ENCODE data around the gene RHOT1.

Gene RHOT1

GRCh38 chr17:32268734-32269288, 126.5 kb downstream of the RHOT1 start:
- DNase-seq (ENCODE audit: low read depth in 2 of 2): no peak

GRCh38 chr17:32269377-32269776, 127.1 kb downstream of the RHOT1 start:
- DNase-seq (ENCODE audit: low read depth in 2 of 2): no peak

- no peak for DNase-seq (ENCODE audit: low read depth in 2 of 2)
Observed at GRCh38 chr17:32271844-32272243, 129.5 kb downstream of the RHOT1 start.

GRCh38 chr17:32274101-32274500, 131.8 kb downstream of the RHOT1 start:
- DNase-seq (ENCODE audit: low read depth in 2 of 2): no peak

- DNase-seq (ENCODE audit: low read depth in 2 of 2): no peak
Observed at GRCh38 chr17:32274643-32275042, 132.3 kb downstream of the RHOT1 start.
